ENCODE data around the gene MRPL39.

DNA sequence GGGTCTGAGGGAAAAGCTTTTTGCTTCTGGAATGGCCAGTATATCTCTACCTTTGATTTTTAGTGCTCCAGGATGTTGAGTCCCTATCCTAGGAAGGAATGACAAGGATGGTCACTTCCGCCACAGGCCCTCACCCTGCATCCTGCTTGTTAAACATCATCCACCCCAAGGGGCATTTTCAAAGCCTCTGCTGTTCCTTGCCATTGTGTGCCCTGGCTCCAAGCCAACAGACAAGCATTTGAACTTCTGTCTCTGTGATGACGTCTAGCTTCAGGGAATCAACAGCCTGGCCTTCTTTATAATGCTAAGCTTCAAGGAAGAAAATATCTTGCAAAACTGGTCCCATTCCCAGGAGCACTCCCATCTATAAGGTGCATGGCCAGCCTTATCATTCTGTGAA is 19.5 kb upstream of the MRPL39 start:
- TF ChIP-seq POLR2A (IDR thresholded peaks at IDR 0.05; ENCODE audit: low read length) (no peak), GATA1 (IDR thresholded peaks at IDR 0.05; ENCODE audit: low read depth, low read length) (no peak)
